ENCODE results near the gene MLLT6.

Gene MLLT6

DNA sequence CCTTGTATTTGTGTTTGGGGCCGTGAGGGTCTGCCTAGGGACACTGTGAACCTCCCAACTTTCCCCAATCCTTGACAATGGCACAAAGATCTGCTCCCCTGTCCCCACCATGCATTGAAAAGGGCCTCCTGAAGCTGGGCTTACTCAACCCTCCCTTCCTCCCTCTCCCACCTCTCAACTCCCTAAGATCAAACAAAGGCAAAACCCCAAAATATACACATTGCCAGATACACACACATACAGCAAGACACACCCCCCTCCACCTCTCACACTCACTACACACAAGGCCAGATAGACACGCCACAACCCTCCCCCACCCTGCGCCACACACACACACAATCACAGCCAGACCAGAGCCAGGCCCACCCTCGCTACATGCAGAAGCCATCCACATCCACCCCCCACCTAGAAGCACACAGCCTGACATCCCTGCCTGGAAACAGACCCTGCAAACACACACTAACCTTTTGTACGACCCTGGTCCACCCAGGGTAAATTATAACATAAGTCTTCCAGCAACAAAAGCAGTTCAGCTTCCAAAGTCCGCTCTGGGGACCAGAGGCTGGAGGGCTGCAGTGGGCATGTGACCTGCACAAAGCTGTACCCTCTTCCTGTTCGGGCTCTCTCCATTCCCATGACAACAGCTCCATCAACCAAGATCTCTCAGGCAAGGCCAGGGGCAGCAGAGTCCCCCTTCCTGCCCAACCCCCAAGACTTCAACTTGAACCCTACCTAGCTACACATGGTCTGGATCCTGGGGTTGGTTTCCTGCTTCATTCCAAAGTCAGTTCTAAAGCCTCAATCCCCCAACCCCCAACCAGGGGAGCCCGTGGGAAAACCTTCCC is 41.2 kb downstream of the MLLT6 start:
- no peak for DNase-seq

DNA sequence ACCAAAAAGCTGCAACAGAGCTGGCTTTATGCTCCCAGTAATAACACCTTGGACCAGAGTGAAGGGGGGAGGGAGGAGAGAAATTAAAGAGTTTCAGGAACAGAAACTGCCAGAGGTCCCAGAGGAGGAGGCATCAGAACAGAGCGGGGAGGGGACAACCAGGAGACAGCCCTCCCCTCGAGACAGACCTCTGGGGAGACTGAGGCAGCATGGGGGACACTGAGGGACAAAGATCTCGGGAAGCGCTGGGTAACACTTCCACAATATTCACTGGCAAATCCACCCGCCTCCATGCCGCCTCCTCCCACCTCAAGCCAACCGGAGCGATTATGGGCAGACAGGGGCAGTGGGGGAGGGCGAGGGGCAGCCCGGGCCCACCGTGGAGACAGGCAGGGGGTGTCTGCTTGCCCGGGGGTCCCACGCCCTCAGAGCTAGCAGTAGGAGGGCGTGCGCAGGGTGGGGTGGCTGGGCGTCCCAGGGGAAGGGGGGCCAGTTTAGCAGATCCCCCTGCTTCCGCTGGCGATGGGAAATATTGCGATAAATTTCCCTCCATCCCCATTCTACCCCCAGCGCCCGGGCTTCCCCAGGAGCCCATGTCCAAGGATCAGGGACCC is 41.9 kb downstream of the MLLT6 start:
- no peak for DNase-seq

- DNase-seq: peak; percentile 28
These were observed 42.5 kb downstream of the MLLT6 start for GRCh38 chr17:38747463-38748148.

DNA sequence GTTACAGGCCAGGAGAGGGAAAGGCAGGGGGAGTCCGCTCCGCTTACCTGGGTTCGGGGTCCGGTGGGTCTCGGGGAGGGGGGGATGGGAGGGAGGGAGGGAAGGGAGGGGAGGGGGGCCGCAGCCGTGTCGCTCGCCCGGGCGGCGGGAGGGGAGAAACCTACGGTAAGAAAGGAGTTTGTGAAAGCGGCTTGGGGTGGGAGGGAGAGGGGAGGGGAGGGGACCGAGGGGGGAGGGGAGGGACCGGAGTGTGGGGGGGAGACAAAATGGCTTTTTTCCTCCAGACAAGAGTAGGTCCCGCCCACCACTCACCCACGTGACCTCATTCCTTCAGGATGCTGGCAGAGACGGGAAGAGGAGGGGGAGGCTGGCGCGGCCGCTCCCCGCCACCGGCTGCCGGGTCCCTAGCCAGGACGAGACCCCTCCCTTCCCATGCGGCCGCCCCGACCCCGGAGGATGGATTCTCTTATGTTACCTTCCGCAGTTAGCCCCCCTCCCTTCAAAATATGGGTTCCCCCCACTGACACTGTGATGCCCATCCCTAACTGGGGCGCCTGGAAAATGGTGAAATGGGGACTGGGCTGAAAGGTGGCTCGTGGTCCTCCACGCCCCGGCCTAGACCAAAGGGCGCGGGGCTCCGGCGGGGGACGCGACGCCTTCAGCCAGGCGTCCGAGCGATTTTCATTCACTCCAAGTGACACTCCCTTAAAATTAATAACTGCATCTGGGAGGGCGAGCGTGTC is 43.2 kb downstream of the MLLT6 start, which contains the start of gene PCGF2:
TSS of gene PCGF2 (minus strand) at position 188 of the 743 bp plus-strand sequence. CDS start 7,934 bp downstream, outside the sequence.
- peak; percentile 75 for DNase-seq

DNA sequence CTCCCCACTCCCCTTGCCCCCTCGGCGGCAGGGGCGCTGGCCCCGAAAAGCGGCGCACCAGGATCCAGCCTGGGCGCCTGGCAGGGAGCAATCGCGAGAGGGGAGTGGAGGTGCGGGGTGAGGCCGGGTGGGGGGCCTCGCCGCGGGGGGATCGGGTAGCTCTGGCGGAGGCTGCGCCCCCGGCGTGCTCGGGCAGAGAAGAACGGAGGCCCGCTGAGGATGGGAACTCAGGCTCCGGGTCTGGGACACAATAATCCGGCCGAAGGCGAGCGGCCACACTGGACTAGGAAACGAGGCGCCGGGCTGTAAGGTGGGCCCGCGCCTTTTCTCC is 43.8 kb downstream of the MLLT6 start:
- DNase-seq: no peak

DNA sequence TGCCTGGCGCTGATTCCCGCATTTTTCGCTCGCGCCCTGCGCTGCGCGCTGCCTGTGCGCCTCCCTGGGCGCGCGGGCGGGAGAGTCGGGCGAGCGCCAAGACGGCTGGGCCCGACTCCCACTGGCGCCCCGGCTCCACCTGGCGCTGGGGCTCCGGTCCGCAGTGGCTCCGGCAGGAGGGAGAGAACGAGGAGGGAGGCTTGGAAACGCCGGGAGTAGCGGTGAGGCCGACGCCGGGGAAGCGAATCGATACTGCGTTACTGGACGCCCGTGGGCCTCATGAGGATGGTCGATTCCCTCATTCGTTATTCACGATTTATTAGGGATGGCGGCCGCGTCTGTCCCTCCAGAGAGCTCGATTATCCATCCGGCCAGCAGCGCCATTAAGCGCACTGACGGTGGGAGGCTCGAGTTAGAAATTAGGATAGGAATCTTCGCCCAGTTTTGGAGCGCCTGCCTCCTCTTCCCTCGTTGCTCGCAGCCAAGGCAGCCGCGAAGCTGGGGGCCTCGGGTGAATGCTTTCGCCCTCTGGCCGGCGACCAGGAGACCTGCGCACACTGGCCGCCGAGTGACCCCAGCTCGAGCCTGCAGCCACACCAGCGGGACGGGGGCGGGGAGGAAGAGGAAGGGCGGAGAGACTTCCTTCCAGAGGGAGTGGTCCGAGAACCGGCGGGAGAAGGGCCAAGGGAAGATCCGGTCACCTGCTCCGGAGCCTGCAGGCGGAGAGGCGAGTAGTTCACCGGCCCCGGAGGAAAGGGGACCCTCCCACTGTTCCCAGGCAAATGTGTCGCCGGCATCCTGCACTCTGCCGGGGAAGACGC is 44.4 kb downstream of the MLLT6 start:
- peak; percentile 87 for DNase-seq

DNA sequence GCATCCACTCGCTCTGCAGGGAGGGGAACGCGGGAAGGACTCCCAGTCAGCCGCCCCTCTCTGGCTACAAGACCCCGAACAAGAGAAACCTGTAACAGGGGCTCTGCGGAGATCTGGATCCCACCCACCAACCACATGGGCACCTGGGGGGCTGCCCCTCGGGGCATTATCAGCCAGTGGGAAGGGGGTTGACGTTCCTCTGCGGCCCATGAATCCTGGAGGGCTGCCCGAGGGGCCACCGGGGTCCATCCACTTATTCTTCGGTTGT is 44.9 kb downstream of the MLLT6 start:
- DNase-seq: no peak

GRCh38 chr17:38750312-38751121 is 45.4 kb downstream of the MLLT6 start:
- peak; percentile 58 for DNase-seq

GRCh38 chr17:38751144-38751807 is 46.2 kb downstream of the MLLT6 start:
- peak; percentile 81 for DNase-seq

- DNase-seq: peak; percentile 93
These were observed 46.8 kb downstream of the MLLT6 start for GRCh38 chr17:38751808-38752307.

DNA sequence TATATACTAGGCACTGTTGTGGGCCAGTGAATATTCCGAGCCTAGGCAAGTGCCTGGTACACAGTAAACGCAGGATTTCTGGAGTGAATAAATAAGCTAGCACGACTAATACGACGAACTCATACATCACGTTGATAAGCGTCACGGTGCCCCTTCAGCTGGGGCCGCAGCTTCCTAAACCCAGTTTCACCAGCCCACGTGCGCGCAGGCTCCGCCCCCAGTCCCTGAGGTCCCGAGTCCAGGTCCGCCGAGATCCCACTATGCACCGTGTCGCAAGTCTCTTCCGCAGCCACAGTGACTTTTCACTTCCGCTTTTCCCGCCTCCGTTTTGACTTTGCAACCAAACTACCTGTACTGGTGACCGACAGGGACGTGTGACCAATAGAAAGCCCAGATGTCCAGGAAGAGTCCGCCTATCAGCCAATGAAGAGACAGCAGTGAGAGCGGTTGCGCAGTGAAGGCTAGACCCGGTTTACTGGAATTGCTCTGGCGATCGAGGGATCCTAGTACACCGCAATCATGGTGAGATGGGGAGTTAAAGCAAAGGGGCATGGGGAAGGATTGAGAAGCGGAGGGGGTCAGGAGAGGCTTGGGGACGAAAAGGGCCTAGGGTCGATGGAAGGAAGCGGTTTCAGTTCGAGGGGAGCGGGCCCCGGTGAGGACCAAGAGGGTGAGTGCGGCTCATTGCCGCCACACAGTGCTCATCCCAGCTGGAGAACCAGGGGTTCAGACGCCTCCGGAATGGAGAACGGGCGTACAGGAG is 47.4 kb downstream of the MLLT6 start, which contains the start of gene PSMB3:
TSS of gene PSMB3 (plus strand) at position 434 of the 763 bp plus-strand sequence. CDS start at position 520, 86 bp downstream.
- DNase-seq: peak; percentile 99

DNA sequence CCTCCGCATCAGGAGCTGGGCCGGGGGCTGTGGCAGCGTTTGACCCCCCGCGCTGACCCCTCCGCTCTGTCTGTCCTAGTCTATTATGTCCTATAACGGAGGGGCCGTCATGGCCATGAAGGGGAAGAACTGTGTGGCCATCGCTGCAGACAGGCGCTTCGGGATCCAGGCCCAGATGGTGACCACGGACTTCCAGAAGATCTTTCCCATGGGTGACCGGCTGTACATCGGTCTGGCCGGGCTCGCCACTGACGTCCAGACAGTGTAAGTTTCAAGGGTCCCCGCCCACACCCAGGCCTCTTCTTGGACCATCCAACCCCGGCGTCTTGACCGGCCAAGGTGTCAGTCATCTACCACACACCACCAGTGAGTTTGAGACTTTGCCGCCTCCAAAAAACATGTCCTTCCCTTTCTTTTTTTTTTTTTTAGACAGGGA is 48.0 kb downstream of the MLLT6 start:
- peak; percentile 27 for DNase-seq

GRCh38 chr17:38761612-38762011 is 56.5 kb downstream of the MLLT6 start:
- peak; percentile 24 for DNase-seq

DNA sequence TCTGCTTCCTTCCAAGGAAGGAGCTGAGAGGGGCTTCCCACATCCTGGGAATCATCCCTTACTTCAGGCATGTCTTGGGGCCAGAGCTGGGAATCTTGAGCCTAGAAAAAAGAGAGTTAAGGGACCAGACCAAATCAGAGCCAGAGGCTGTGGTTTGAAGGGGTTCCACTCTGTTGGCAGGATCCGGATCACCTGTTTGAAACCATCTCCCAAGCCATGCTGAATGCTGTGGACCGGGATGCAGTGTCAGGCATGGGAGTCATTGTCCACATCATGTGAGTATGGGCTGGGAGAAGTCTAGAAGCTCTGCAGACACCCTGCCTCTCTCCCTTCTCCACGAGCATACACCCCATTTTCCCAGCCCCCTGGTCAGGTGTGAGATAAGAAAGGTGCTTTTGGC is 57.2 kb downstream of the MLLT6 start:
- DNase-seq: no peak

- DNase-seq: no peak
These were observed 61.3 kb downstream of the MLLT6 start for GRCh38 chr17:38766341-38766740.

DNA sequence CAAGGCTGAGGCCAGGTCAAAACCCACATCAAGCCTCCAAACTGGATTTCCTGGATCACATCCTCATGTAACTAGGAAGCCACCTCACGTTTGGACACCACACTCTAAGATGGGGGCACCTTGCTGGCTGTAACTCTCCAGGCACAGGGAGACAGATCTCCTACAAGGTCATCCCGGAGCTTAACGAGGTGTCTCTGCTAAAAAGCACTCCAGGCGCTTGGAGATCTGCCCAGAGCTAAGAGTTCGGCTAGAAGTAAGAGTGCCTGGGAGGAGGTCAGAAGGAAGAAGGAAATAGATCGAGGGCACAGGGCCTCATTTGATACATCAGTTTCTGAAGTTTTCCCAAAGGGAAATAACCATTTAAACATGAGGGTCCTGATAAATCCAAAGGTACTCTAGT is 63.3 kb downstream of the MLLT6 start:
- no peak for DNase-seq

GRCh38 chr17:38773258-38773657 is 68.2 kb downstream of the MLLT6 start:
- DNase-seq: no peak

- no peak for DNase-seq
These were observed 72.7 kb downstream of the MLLT6 start for GRCh38 chr17:38777641-38778250.

Data from OCI-M1 (cell line).